ENCODE results near the gene GAS2L3.

- TF ChIP-seq, protein P1, sequence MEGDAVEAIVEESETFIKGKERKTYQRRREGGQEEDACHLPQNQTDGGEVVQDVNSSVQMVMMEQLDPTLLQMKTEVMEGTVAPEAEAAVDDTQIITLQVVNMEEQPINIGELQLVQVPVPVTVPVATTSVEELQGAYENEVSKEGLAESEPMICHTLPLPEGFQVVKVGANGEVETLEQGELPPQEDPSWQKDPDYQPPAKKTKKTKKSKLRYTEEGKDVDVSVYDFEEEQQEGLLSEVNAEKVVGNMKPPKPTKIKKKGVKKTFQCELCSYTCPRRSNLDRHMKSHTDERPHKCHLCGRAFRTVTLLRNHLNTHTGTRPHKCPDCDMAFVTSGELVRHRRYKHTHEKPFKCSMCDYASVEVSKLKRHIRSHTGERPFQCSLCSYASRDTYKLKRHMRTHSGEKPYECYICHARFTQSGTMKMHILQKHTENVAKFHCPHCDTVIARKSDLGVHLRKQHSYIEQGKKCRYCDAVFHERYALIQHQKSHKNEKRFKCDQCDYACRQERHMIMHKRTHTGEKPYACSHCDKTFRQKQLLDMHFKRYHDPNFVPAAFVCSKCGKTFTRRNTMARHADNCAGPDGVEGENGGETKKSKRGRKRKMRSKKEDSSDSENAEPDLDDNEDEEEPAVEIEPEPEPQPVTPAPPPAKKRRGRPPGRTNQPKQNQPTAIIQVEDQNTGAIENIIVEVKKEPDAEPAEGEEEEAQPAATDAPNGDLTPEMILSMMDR (IDR thresholded peaks at IDR 0.05; ENCODE audit: control extremely low read depth in 1 of 3, insufficient read depth in 1 of 3, low read depth in 1 of 3, low read length in 3 of 3): no peak
- TF ChIP-seq CEBPB (IDR thresholded peaks at IDR 0.05; ENCODE audit: low read depth, low read length) (no peak), TCF12 (IDR thresholded peaks at IDR 0.05; ENCODE audit: low read depth, low read length) (no peak)
Measured at GRCh38 chr12:100579844-100580243, 6.4 kb downstream of the GAS2L3 start.
